Gastroesophageal sphincter (tissue), 4 donors: Measurements from ENCODE around the gene SUPT5H. TPM values are rescaled to one million over a fixed set of nuclear protein-coding genes. Genes with fewer than 3 reads are reported as not detected.

Source experiments
- ATAC-seq: fragments of 150-250 bp; one replicate; pipeline ENCODE4 v1.9.1; 2016; ENCODE audit warnings: mild to moderate bottlenecking, moderate library complexity
- H3K27ac ChIP-seq, 4 donors: fragments of 200-600 bp; sonication (generic) in 3 of 4; 1 replicate in 3 of 4; 2 replicates in 1 of 4; pipeline ENCODE4 v1.5.1; 2016 to 2019
- H3K27me3 ChIP-seq: fragments of 200-600 bp; sonication (generic); one replicate; pipeline ENCODE4 v1.5.1; 2019
- H3K36me3 ChIP-seq, 2 donors: fragments of 200-600 bp; sonication (generic); one replicate each; pipeline ENCODE4 v1.5.1; 2019; ENCODE audit warnings: control low read depth in 1 of 2
- H3K4me1 ChIP-seq, 3 donors: fragments of 200-600 bp; sonication (generic); 1 replicate in 2 of 3; 2 replicates in 1 of 3; pipeline ENCODE4 v1.5.1; 2016 to 2019; ENCODE audit warnings: control low read depth in 2 of 3
- H3K4me3 ChIP-seq, 2 donors: fragments of 200-600 bp; sonication (generic); one replicate each; pipeline ENCODE4 v1.5.1; 2019; ENCODE audit warnings: mild to moderate bottlenecking in 1 of 2, moderate library complexity in 1 of 2
- H3K9me3 ChIP-seq, 3 donors: fragments of 200-600 bp; sonication (generic); one replicate each; pipeline ENCODE4 v1.5.1; 2017 to 2019; ENCODE audit warnings: control low read depth in 2 of 3
- EP300 ChIP-seq: sonication (generic); formaldehyde crosslinking; IDR thresholded peaks from one replicate; pipeline ENCODE4 v1.6.1; 2017; ENCODE audit warnings: antibody characterized with exemption, mild to moderate bottlenecking
- POLR2A ChIP-seq, 2 donors: fragments of 450-650 bp; IDR thresholded peaks; one replicate each; pipeline ENCODE4 v1.6.1; 2017; ENCODE audit warnings: antibody characterized with exemption in 2 of 2, mild to moderate bottlenecking in 2 of 2, moderate library complexity in 1 of 2
- POLR2AphosphoS5 ChIP-seq: sonication (generic); formaldehyde crosslinking; IDR thresholded peaks from one replicate; pipeline ENCODE4 v1.6.1; 2017; ENCODE audit warnings: antibody characterized with exemption
- WGBS, 2 donors: methylation state at CpG; one replicate each; pipeline ENCODE4 v1.1.5; 2018; ENCODE audit warnings: low coverage in 1 of 2; 5-methylcytosine and 5-hydroxymethylcytosine counted together
- total RNA-seq, 4 donors: library from RNA; depleted of rRNA; stranded (reverse); fragments of >200 nt; gene quantifications; one replicate each; pipeline ENCODE4 v1.1.0, GENCODE V29; 2016
- TF ChIP-seq, protein P1 (sequence below), 4 experiments: fragments of 200-600 bp in 2 of 4; fragments of 450-650 bp in 2 of 4; sonication (generic) in 1 of 4; IDR thresholded peaks; one replicate each; pipeline ENCODE4 v1.5.1; 2017 to 2019; ENCODE audit warnings: antibody characterized with exemption in 4 of 4, mild to moderate bottlenecking in 2 of 4, moderate library complexity in 2 of 4

SUPT5H gene
- total RNA-seq = 10 to 100 TPM; 71.5 to 99.1 (median 87.0) TPM

GRCh38 chr19:39445196-39446111 lies at the start of gene SUPT5H:
Gene SUPT5H, plus strand, starts transcription at chr19:39445582. Its CDS starts 309 bp downstream, at chr19:39445891.
- peaks cover 4 to 61% (median 22%) of the 10 kb centered on the region in 3 donors for H3K4me1 ChIP-seq
- TF ChIP-seq EP300 = no peak
- peak; percentile 98 for TF ChIP-seq POLR2AphosphoS5
- TF ChIP-seq POLR2A (IDR thresholded peaks at IDR 0.05) = peak; percentile 85
- TF ChIP-seq, protein P1, sequence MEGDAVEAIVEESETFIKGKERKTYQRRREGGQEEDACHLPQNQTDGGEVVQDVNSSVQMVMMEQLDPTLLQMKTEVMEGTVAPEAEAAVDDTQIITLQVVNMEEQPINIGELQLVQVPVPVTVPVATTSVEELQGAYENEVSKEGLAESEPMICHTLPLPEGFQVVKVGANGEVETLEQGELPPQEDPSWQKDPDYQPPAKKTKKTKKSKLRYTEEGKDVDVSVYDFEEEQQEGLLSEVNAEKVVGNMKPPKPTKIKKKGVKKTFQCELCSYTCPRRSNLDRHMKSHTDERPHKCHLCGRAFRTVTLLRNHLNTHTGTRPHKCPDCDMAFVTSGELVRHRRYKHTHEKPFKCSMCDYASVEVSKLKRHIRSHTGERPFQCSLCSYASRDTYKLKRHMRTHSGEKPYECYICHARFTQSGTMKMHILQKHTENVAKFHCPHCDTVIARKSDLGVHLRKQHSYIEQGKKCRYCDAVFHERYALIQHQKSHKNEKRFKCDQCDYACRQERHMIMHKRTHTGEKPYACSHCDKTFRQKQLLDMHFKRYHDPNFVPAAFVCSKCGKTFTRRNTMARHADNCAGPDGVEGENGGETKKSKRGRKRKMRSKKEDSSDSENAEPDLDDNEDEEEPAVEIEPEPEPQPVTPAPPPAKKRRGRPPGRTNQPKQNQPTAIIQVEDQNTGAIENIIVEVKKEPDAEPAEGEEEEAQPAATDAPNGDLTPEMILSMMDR (IDR thresholded peaks at IDR 0.05) = no peak
- H3K4me3 ChIP-seq = peak within 1 kb of the TSS; percentile 58 to 75
- H3K27me3 ChIP-seq = no peaks in the 10 kb centered on the region
- ATAC-seq = peak; percentile 97
- 0% methylated on average over 9 to 27 of the region's 68 CpGs for WGBS, 2 donors
- H3K27ac ChIP-seq = peak within 1 kb of the TSS; percentile 84 to 93 (median 90)
- H3K9me3 ChIP-seq = no peaks in the 10 kb centered on the region
- peaks cover 0 to 28% of the 10 kb centered on the region in 2 donors for H3K36me3 ChIP-seq

DNA sequence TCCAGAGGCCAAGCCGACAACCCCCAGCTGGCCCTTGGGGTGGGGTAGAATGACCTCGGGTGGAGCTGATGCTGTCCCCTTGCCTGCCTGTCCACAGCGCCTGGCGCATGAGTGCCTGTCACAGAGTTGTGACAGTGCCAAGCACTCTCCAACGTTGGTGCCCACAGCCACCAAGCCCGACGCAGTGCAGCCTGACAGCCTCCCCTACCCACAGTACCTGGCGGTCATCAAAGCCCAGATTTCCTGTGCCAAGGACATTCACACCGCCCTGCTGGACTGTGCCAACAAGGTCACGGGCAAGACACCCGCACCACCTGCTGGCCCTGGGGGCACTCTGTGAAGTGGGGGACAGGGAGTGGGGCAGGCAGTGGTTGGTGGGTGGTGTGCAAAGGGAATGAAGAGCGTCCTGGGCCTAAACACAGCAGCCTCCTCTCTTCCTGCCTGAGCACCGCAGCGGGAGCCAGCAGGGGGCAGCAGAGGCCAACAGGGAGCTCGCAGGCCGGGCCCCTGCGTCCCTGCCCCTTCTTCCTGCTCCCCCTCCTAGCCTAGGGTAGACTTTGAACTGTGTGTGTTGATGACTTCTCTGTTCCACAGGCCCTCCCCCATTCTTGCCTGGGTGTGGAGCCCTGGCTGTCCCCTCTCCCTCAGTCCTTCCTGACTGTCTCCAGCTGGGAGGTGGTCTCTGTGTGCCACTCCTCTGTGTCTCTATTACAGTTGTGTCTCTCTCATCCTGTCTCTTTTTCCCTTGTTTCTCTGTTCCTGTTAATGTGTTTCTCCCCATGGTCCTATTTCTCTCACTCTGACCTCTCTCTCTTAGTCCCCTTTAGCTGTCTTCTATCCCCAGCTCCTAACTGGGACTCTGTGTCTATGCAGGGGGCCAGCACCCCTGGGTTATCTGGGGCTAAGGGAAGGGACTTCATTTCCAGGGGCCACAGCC lies 47.8 kb upstream of the SUPT5H start:
- 26% methylated on average over 8 of the region's 17 CpGs; no CpG with 5 or more reads in 1 of the 2 donors for WGBS, 2 donors

DNA sequence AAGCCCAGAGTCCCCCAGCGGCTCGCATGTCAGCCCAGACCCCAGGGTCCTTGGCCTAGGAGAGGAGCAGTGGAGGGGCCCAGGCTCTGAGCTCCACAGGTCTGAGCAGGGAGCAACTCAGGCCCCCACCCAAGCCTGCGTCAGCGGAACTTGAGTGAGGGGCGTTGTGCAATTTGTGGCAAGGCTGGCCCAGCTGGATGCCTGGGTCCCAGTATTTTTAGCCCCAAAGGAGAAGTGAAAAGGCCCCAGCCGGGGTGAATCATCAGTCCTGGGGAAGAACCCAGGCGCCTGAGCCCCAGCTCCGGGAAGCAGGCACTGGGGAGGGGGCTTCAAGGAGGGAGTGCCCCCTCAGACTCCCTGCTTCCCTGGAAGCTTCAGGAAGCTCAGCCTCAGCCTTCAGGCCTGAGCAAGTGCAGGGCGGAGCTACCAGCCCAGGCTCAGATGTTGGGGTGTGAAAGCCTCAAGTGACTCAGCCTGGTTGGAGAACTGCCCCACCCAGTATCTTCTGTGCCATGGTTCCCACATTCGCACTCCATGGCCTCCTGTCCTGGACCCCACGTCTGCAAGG lies 47.0 kb upstream of the SUPT5H start:
- peak overlapping the region in 1 of 2 donors; percentile 20 for H3K4me3 ChIP-seq
- peak; percentile 27 for ATAC-seq
- TF ChIP-seq, protein P1 (IDR thresholded peaks at IDR 0.05) = no peak
- TF ChIP-seq POLR2AphosphoS5 (no peak), EP300 (no peak), POLR2A (IDR thresholded peaks at IDR 0.05) (no peak)
- no CpG with 5 or more reads among the region's 11 CpGs for WGBS, 2 donors
- H3K27ac ChIP-seq = peak overlapping the region; percentile 87 to 99 (median 93)
- H3K4me1 ChIP-seq = peaks cover 8 to 81% (median 20%) of the 10 kb centered on the region in 3 donors
- no peaks in the 10 kb centered on the region for H3K27me3 ChIP-seq
- H3K9me3 ChIP-seq = no peaks in the 10 kb centered on the region
- H3K36me3 ChIP-seq = peaks cover 0 to 52% of the 10 kb centered on the region in 2 donors

More for the DNA sequence above, 47.8 kb upstream of the SUPT5H start:
- Histone ChIP-seq H3K27me3 (no peaks in the 10 kb centered on the region), H3K4me3 (peak overlapping the region in 1 of 2 donors; percentile 20), H3K9me3 (no peaks in the 10 kb centered on the region), H3K4me1 (peaks cover 8 to 81% (median 20%) of the 10 kb centered on the region in 3 donors), H3K27ac (peak overlapping the region; percentile 87 to 99 (median 93)), H3K36me3 (peaks cover 0 to 57% of the 10 kb centered on the region in 2 donors)
- TF ChIP-seq EP300 (no peak), POLR2AphosphoS5 (peak; percentile 24)
- TF ChIP-seq, protein P1 (IDR thresholded peaks at IDR 0.05) = peak in 3 of 4 experiments; percentile 96 to 99 (median 99)
- peak; percentile 75 for ATAC-seq

- Histone ChIP-seq H3K9me3 (no peaks in the 10 kb centered on the region), H3K27ac (peak overlapping the region in 3 of 4 donors; percentile 87 to 99 (median 99)), H3K4me3 (no peak overlapping the region), H3K36me3 (peaks cover 0 to 39% of the 10 kb centered on the region in 2 donors), H3K4me1 (peaks cover 8 to 79% (median 25%) of the 10 kb centered on the region in 3 donors), H3K27me3 (no peaks in the 10 kb centered on the region)
- ATAC-seq = no peak
- 100% methylated on average over 1 to 3 of the region's 4 CpGs for WGBS, 2 donors
- TF ChIP-seq POLR2A (IDR thresholded peaks at IDR 0.05) (no peak), POLR2AphosphoS5 (no peak), EP300 (no peak)
- TF ChIP-seq, protein P1 (IDR thresholded peaks at IDR 0.05) = no peak
Measured at GRCh38 chr19:39399668-39400050, 45.7 kb upstream of the SUPT5H start.
